Mesothelial cell of epicardium (in vitro differentiated cells): Measurements from ENCODE around the gene UBE2C. TPM values are rescaled to one million over a fixed set of nuclear protein-coding genes. Genes with fewer than 3 reads are reported as not detected.
A peak's percentile ranks its signal among the peaks of the same experiment; 100 is the strongest.

Source experiments
- DNase-seq, 2 experiments: peaks; one replicate each; pipeline ENCODE4 v3.0.0; 2021; ENCODE audit warnings: low spot score in 2 of 2; ENCODE audit not compliant: unreplicated experiment in 2 of 2
- H3K27ac Mint-ChIP-seq: 2 replicates; pipeline ENCODE4 v1.8.0; 2021; ENCODE audit warnings: mixed read lengths
- H3K27me3 Mint-ChIP-seq: 2 replicates; pipeline ENCODE4 v1.8.0; 2021; ENCODE audit warnings: low read depth, mixed read lengths
- H3K36me3 Mint-ChIP-seq: 2 replicates; pipeline ENCODE4 v1.8.0; 2021; ENCODE audit warnings: mixed read lengths
- H3K4me1 Mint-ChIP-seq: 2 replicates; pipeline ENCODE4 v1.8.0; 2021; ENCODE audit warnings: mixed read lengths
- H3K4me3 Mint-ChIP-seq: 2 replicates; pipeline ENCODE4 v1.8.0; 2021; ENCODE audit warnings: mild to moderate bottlenecking, moderate library complexity, mixed read lengths
- H3K9me3 Mint-ChIP-seq: 2 replicates; pipeline ENCODE4 v1.8.0; 2021; ENCODE audit warnings: mixed read lengths
- CTCF ChIP-seq: fragments of 200-600 bp; sonication (generic); IDR thresholded peaks from one replicate; pipeline ENCODE4 v1.5.0; 2021; ENCODE audit warnings: antibody characterized with exemption; ENCODE audit not compliant: unreplicated experiment
- total RNA-seq: library from RNA; stranded (reverse); gene quantifications from 3 replicates; pipeline ENCODE4 v1.2.1, GENCODE V29; 2021

The UBE2C gene
- total RNA-seq, 1 donor from 2014 or later, result 48.1 TPM

GRCh38 chr20:45857114-45857881 is 44.9 kb downstream of the UBE2C start, which contains the start of the genes ACOT8 and ZSWIM3:
TSS of gene ACOT8 (minus strand) at chr20:45857392. CDS start at chr20:45857315, 77 bp downstream.
TSS of gene ZSWIM3 (plus strand) at chr20:45857614. CDS start at chr20:45857826, 212 bp downstream.
- peak; percentile 90 to 93 for DNase-seq
- Mint-ChIP-seq H3K4me3 (peak within 1 kb of the TSS; percentile 93), H3K36me3 (peaks cover 4% of the 10 kb centered on the region), H3K27me3 (no peaks in the 10 kb centered on the region), H3K9me3 (no peaks in the 10 kb centered on the region), H3K27ac (peak within 1 kb of the TSS; percentile 88), H3K4me1 (peaks cover 34% of the 10 kb centered on the region)
- no peak for TF ChIP-seq CTCF

GRCh38 chr20:45857882-45858216 is 45.4 kb downstream of the UBE2C start:
- no peaks in the 10 kb centered on the region for H3K9me3 Mint-ChIP-seq
- no peaks in the 10 kb centered on the region for H3K27me3 Mint-ChIP-seq
- H3K4me1 Mint-ChIP-seq, result peaks cover 34% of the 10 kb centered on the region
- H3K27ac Mint-ChIP-seq, result peak overlapping the region; percentile 88
- no peak for DNase-seq
- peaks cover 2% of the 10 kb centered on the region for H3K36me3 Mint-ChIP-seq
- peak overlapping the region; percentile 93 for H3K4me3 Mint-ChIP-seq
- TF ChIP-seq CTCF, result no peak

- Mint-ChIP-seq H3K4me3 (no peak overlapping the region), H3K9me3 (no peaks in the 10 kb centered on the region), H3K27ac (no peak overlapping the region), H3K4me1 (peaks cover 34% of the 10 kb centered on the region), H3K36me3 (no peaks in the 10 kb centered on the region), H3K27me3 (no peaks in the 10 kb centered on the region)
- no peak for DNase-seq
- no peak for TF ChIP-seq CTCF
These were observed 47.5 kb downstream of the UBE2C start for GRCh38 chr20:45859916-45860315.

GRCh38 chr20:45860560-45861220 is 48.2 kb downstream of the UBE2C start:
- H3K36me3 Mint-ChIP-seq, result no peaks in the 10 kb centered on the region
- H3K9me3 Mint-ChIP-seq, result no peaks in the 10 kb centered on the region
- H3K27ac Mint-ChIP-seq, result no peak overlapping the region
- DNase-seq, result no peak
- TF ChIP-seq CTCF, result no peak
- peaks cover 34% of the 10 kb centered on the region for H3K4me1 Mint-ChIP-seq
- H3K27me3 Mint-ChIP-seq, result no peaks in the 10 kb centered on the region
- no peak overlapping the region for H3K4me3 Mint-ChIP-seq

GRCh38 chr20:45861221-45862075 is 49.0 kb downstream of the UBE2C start:
- no peaks in the 10 kb centered on the region for H3K36me3 Mint-ChIP-seq
- no peaks in the 10 kb centered on the region for H3K27me3 Mint-ChIP-seq
- H3K27ac Mint-ChIP-seq, result peak overlapping the region; percentile 43
- H3K9me3 Mint-ChIP-seq, result no peaks in the 10 kb centered on the region
- TF ChIP-seq CTCF, result no peak
- no peak for DNase-seq
- H3K4me3 Mint-ChIP-seq, result no peak overlapping the region
- H3K4me1 Mint-ChIP-seq, result peaks cover 28% of the 10 kb centered on the region
